ENCODE measurements around the gene RAB11FIP5.

Gene RAB11FIP5

GRCh38 chr2:73043929-73044832, 68.6 kb downstream of the RAB11FIP5 start:
- no peaks in the 10 kb centered on the region for H3K79me2 ChIP-seq
- no peaks in the 10 kb centered on the region for H3K9me3 ChIP-seq (ENCODE audit: control insufficient read depth, low read length)
- H3K4me3 ChIP-seq (ENCODE audit: low read depth, low read length), result no peak overlapping the region
- no peak overlapping the region for H3K27ac ChIP-seq
- H3K4me2 ChIP-seq (ENCODE audit: low read length), result no peak overlapping the region
- no peaks in the 10 kb centered on the region for H3K36me3 ChIP-seq (ENCODE audit: control insufficient read depth, insufficient read depth, low read length)
- H3K9ac ChIP-seq, result no peak overlapping the region
- no peak for TF ChIP-seq CTCF (IDR thresholded peaks at IDR 0.05)
- no peaks in the 10 kb centered on the region for H3K27me3 ChIP-seq (ENCODE audit: control insufficient read depth, insufficient read depth, low read length)
- no peaks in the 10 kb centered on the region for H3K4me1 ChIP-seq
- H2AFZ ChIP-seq, result no peak overlapping the region

GRCh38 chr2:73043276-73043675, 69.5 kb downstream of the RAB11FIP5 start:
- no peak overlapping the region for H3K4me3 ChIP-seq (ENCODE audit: low read depth, low read length)
- H2AFZ ChIP-seq, result no peak overlapping the region

GRCh38 chr2:73037947-73038585, 74.7 kb downstream of the RAB11FIP5 start:
- Histone ChIP-seq H3K27ac (no peak overlapping the region), H3K4me1 (no peaks in the 10 kb centered on the region), H3K4me2 (ENCODE audit: low read length) (no peak overlapping the region), H3K79me2 (no peaks in the 10 kb centered on the region), H3K9me3 (ENCODE audit: control insufficient read depth, low read length) (no peaks in the 10 kb centered on the region), H2AFZ (no peak overlapping the region), H3K4me3 (ENCODE audit: low read depth, low read length) (no peak overlapping the region), H3K36me3 (ENCODE audit: control insufficient read depth, insufficient read depth, low read length) (no peaks in the 10 kb centered on the region), H3K9ac (no peak overlapping the region), H3K27me3 (ENCODE audit: control insufficient read depth, insufficient read depth, low read length) (no peaks in the 10 kb centered on the region)
- TF ChIP-seq CTCF (IDR thresholded peaks at IDR 0.05), result no peak

More at GRCh38 chr2:73043276-73043675, 69.5 kb downstream of the RAB11FIP5 start:
- H3K4me2 ChIP-seq (ENCODE audit: low read length), result no peak overlapping the region
- H3K4me1 ChIP-seq, result no peaks in the 10 kb centered on the region
- H3K79me2 ChIP-seq, result no peaks in the 10 kb centered on the region
- H3K9me3 ChIP-seq (ENCODE audit: control insufficient read depth, low read length), result no peaks in the 10 kb centered on the region
- no peak overlapping the region for H3K27ac ChIP-seq
- TF ChIP-seq CTCF (IDR thresholded peaks at IDR 0.05), result no peak
- no peaks in the 10 kb centered on the region for H3K36me3 ChIP-seq (ENCODE audit: control insufficient read depth, insufficient read depth, low read length)
- H3K27me3 ChIP-seq (ENCODE audit: control insufficient read depth, insufficient read depth, low read length), result no peaks in the 10 kb centered on the region
- H3K9ac ChIP-seq, result no peak overlapping the region

GRCh38 chr2:73036766-73037165, 76.0 kb downstream of the RAB11FIP5 start:
- Histone ChIP-seq H3K4me2 (ENCODE audit: low read length) (no peak overlapping the region), H3K4me3 (ENCODE audit: low read depth, low read length) (no peak overlapping the region), H3K27ac (no peak overlapping the region), H3K9me3 (ENCODE audit: control insufficient read depth, low read length) (no peaks in the 10 kb centered on the region), H3K36me3 (ENCODE audit: control insufficient read depth, insufficient read depth, low read length) (no peaks in the 10 kb centered on the region), H3K4me1 (no peaks in the 10 kb centered on the region), H3K9ac (no peak overlapping the region), H3K27me3 (ENCODE audit: control insufficient read depth, insufficient read depth, low read length) (no peaks in the 10 kb centered on the region), H2AFZ (no peak overlapping the region), H3K79me2 (no peaks in the 10 kb centered on the region)
- no peak for TF ChIP-seq CTCF (IDR thresholded peaks at IDR 0.05)
